Tibial nerve (tissue), 4 donors: ENCODE results near the gene NUSAP1.

Experiments used
- EP300 ChIP-seq, 2 donors: sonication (generic); formaldehyde crosslinking; IDR thresholded peaks; one replicate each; pipeline ENCODE4 v1.6.1; 2017; ENCODE audit warnings: antibody characterized with exemption in 2 of 2, mild to moderate bottlenecking in 1 of 2
- POLR2A ChIP-seq, 2 donors: fragments of 450-650 bp; IDR thresholded peaks; one replicate each; pipeline ENCODE4 v1.6.1; 2017; ENCODE audit warnings: antibody characterized with exemption in 2 of 2, mild to moderate bottlenecking in 2 of 2, moderate library complexity in 2 of 2
- TF ChIP-seq, protein P1 (sequence below), 5 experiments: fragments of 200-600 bp in 3 of 5; fragments of 450-650 bp in 2 of 5; sonication (generic) in 3 of 5; IDR thresholded peaks; one replicate each; pipeline ENCODE4 v1.5.1; 2016 to 2019; ENCODE audit warnings: antibody characterized with exemption in 5 of 5, mild to moderate bottlenecking in 3 of 5, moderate library complexity in 2 of 5

DNA sequence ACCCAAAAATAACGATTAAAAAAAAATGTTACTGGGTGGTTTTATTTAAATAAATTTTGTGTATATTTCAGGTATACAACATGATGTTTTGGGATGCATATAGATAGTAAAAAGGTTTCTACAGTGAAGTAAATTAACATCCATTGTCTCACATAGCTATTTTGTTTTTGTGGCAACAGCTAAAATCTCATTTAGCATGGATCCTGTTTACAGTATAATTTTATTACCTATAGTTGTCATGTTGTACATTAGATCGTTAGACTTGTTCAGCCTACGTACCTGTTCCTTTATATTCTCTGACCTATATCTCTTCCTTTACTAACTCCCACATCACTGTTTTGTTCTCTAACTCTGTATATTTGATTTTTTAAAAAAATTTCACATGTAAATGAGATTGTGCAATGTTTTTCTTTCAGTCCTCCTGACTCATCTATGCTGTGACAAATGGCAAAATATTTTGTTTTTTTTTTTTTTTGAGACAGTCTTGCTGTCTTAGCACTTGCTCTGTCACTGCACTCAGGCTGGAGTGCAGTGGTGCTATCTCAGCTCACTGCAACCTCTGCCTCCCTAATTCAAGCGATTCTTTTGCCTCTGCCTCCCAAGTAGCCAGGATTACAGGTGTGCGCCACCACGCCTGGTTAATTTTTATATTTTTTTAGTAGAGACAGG, 45.9 kb upstream of the NUSAP1 start:
- TF ChIP-seq, protein P1, sequence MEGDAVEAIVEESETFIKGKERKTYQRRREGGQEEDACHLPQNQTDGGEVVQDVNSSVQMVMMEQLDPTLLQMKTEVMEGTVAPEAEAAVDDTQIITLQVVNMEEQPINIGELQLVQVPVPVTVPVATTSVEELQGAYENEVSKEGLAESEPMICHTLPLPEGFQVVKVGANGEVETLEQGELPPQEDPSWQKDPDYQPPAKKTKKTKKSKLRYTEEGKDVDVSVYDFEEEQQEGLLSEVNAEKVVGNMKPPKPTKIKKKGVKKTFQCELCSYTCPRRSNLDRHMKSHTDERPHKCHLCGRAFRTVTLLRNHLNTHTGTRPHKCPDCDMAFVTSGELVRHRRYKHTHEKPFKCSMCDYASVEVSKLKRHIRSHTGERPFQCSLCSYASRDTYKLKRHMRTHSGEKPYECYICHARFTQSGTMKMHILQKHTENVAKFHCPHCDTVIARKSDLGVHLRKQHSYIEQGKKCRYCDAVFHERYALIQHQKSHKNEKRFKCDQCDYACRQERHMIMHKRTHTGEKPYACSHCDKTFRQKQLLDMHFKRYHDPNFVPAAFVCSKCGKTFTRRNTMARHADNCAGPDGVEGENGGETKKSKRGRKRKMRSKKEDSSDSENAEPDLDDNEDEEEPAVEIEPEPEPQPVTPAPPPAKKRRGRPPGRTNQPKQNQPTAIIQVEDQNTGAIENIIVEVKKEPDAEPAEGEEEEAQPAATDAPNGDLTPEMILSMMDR (IDR thresholded peaks at IDR 0.05), result no peak
- TF ChIP-seq EP300 (IDR thresholded peaks at IDR 0.05) (no peak), POLR2A (IDR thresholded peaks at IDR 0.05) (no peak)
